ENCODE results near the gene PLCL1. TPM values are rescaled to one million over a fixed set of nuclear protein-coding genes. Genes with fewer than 3 reads are reported as not detected.

The PLCL1 gene
- total RNA-seq, 3 donors from 2014 or later = 1.6 to 10.6 (median 2.0) TPM

DNA sequence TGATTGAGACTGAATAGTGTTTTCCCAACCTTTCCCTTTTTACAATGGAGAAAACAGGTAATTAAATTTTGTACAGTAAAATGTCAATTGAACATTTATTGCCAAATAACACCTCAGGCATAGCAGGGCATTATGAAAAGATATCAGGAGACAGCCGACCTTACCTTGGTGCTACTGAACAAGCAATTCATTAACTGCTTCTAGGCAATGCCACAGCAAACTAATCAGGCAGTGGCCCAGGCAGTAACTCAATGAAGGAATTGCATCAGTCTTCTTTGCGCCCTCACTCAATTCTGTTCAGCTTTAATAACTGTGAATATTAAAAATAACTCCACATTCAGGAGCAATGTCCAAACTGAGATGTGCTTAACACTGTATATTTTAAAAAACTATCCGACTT is 6.1 kb downstream of the PLCL1 start:
- TF ChIP-seq, protein P1, sequence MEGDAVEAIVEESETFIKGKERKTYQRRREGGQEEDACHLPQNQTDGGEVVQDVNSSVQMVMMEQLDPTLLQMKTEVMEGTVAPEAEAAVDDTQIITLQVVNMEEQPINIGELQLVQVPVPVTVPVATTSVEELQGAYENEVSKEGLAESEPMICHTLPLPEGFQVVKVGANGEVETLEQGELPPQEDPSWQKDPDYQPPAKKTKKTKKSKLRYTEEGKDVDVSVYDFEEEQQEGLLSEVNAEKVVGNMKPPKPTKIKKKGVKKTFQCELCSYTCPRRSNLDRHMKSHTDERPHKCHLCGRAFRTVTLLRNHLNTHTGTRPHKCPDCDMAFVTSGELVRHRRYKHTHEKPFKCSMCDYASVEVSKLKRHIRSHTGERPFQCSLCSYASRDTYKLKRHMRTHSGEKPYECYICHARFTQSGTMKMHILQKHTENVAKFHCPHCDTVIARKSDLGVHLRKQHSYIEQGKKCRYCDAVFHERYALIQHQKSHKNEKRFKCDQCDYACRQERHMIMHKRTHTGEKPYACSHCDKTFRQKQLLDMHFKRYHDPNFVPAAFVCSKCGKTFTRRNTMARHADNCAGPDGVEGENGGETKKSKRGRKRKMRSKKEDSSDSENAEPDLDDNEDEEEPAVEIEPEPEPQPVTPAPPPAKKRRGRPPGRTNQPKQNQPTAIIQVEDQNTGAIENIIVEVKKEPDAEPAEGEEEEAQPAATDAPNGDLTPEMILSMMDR (IDR thresholded peaks at IDR 0.05) = no peak
- no peak overlapping the region for H3K4me3 ChIP-seq

DNA sequence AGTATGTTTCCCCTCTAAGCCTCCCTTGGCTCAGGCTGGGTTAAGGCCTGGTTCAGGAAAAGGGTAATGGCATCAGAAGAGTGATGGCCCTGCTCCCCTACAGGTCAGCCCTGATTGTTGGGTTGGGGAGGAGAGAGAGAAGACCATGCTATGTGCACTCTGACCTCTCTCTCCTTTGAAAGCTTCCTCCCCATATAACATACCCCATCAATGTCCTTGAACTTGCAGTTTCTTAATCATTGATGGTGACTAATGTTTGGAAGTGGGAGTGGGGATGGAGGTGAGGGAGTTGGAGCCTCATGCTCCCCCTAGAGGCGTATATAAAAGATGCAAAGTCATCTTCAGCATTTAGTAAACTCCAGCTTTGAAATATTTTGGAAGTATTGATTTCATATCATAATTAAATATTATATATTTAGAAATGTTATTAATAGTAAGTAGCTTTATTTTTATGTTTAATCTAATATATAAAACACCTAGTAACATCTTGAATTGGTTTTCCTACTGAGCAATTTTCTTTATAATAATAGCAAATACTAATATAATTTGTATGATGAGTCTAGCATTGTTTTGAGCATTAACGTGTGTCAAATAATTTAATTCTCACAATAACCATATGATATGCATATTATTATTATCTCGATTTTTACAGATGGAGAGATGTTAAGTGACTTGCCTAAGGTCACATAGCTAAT is 8.8 kb downstream of the PLCL1 start:
- TF ChIP-seq, protein P1 (IDR thresholded peaks at IDR 0.05) = peak; percentile 26
- DNase-seq (no peak), ATAC-seq (peak; percentile 44)
- H3K36me3 ChIP-seq (ENCODE audit: low read depth) = no peaks in the 10 kb centered on the region
- H3K4me3 ChIP-seq = no peak overlapping the region
- intact Hi-C loops (cut with DNase I, micrococcal nuclease) = no loop called here
- no peaks in the 10 kb centered on the region for H3K9me3 ChIP-seq
- H3K4me1 ChIP-seq (ENCODE audit: low read depth) = no peaks in the 10 kb centered on the region

More for the DNA sequence above, 6.1 kb downstream of the PLCL1 start:
- H3K9me3 ChIP-seq = no peaks in the 10 kb centered on the region
- ATAC-seq = no peak
- no peaks in the 10 kb centered on the region for H3K36me3 ChIP-seq (ENCODE audit: low read depth)
- intact Hi-C loops (cut with DNase I, micrococcal nuclease) = no loop called here
- no peaks in the 10 kb centered on the region for H3K4me1 ChIP-seq (ENCODE audit: low read depth)
- DNase-seq = no peak

DNA sequence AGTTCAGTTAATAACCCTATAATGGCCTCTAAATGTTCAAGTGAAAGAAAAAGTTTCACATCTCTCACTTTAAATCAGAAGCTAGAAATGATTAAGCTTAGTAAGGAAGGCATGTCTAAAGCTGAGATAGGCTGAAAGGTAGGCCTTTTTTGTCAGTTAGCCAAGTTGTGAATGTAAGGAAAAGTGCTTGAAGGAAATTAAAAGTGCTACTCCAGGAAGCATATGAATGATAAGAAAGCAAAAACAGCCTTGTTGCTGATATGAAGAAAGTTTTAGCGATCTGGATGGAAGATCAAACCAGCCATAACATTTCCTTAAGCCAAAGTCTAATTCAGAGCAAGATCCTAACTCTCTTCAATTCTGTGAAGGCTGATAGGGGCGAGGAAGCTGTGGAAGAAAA is 10.1 kb downstream of the PLCL1 start:
- H3K4me3 ChIP-seq = no peak overlapping the region
- no peaks in the 10 kb centered on the region for H3K4me1 ChIP-seq (ENCODE audit: low read depth)
- no peaks in the 10 kb centered on the region for H3K36me3 ChIP-seq (ENCODE audit: low read depth)
- intact Hi-C loops (cut with DNase I, micrococcal nuclease) = no loop called here
- H3K9me3 ChIP-seq = no peaks in the 10 kb centered on the region
- no peak for ATAC-seq
- DNase-seq = no peak
- TF ChIP-seq, protein P1 (IDR thresholded peaks at IDR 0.05) = no peak

DNA sequence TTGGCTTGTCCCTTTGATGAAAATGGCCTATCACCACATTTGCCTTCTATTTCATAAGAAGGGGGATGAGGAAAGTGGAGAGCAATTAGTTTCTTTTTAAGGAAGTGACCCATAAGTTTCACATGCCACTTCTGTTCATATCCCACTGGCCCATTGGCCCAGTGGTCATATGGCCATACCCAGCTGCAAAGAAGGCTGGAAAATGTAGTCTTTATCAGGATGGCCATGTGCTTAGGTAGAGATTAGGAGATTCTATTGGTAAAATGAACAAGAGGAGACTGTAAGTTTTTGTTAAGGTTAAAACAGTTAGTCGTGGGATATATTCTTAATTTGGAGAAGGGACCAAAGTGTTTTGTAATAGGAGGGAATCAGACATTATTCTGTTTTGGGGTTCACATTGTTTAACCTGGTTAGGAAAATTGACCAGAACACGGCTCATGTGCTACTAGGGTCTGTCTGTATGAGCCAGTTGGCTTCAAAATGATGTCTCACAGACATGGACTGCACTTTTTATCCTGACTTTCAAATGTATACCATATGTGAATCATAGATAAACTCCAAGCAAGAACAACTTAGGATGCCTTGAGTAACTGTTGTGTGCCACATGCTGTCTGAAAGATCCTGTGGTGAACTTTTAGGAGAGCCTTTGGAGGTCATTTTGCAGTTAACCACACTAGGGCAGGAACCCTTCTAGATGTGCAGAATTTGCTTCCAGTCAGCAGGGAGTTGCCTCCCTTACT is 17.3 kb downstream of the PLCL1 start:
- no peaks in the 10 kb centered on the region for H3K36me3 ChIP-seq (ENCODE audit: low read depth)
- no peak for DNase-seq
- TF ChIP-seq, protein P1 (IDR thresholded peaks at IDR 0.05) = no peak
- intact Hi-C loops (cut with DNase I, micrococcal nuclease) = no loop called here
- no peaks in the 10 kb centered on the region for H3K9me3 ChIP-seq
- ATAC-seq = no peak
- H3K4me3 ChIP-seq = no peak overlapping the region
- H3K4me1 ChIP-seq (ENCODE audit: low read depth) = no peaks in the 10 kb centered on the region

DNA sequence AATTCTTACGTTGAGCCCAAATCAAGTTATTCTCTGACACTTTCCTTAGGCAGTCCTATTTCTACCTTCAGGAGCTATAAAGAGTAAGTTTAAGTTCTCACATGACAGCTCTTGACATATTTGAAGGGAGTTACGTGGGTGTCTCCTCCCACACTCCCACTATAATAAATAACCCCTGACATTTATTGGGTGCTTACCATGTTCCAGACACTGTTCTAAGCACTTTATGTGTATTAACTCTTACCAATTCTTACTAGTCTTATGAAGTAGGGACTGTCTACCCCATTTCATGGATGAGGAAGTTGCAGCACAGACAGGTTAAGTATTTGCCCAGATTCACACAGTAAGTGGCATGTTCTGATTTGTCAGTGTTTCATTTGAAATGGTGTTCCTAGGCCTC is 17.9 kb downstream of the PLCL1 start:
- intact Hi-C loops (cut with DNase I, micrococcal nuclease) = no loop called here
- Histone ChIP-seq H3K36me3 (ENCODE audit: low read depth) (no peaks in the 10 kb centered on the region), H3K4me1 (ENCODE audit: low read depth) (no peaks in the 10 kb centered on the region), H3K4me3 (no peak overlapping the region), H3K9me3 (no peaks in the 10 kb centered on the region)
- no peak for DNase-seq
- no peak for ATAC-seq
- TF ChIP-seq, protein P1 (IDR thresholded peaks at IDR 0.05) = no peak

Data from mucosa of descending colon (tissue), 3 donors.